Measurements from ENCODE around the gene RGPD6. TPM values are rescaled to one million over a fixed set of nuclear protein-coding genes. Genes with fewer than 3 reads are reported as not detected.
"Not testable (repeated sequence)": the region's sequence is repeated elsewhere in the genome, so short reads cannot be mapped to it uniquely, and the experiment has no call there.

Gene RGPD6
- total RNA-seq, 1 donor from 2014 or later: 11.5 TPM

- H3K9me3 ChIP-seq (replicated peaks); H3K4me3 ChIP-seq: not testable (repeated sequence)
Measured at GRCh38 chr2:110472171-110473058, 104.6 kb downstream of the RGPD6 start, which contains the start of gene LIMS4. Gene LIMS4, minus strand, starts transcription at chr2:110472816. Its CDS starts 38 bp downstream, at chr2:110472778.

GRCh38 chr2:110468921-110469320 lies 108.1 kb downstream of the RGPD6 start:
- intact Hi-C loops (cut with micrococcal nuclease); H3K36me3 ChIP-seq; H3K27ac ChIP-seq (replicated peaks); H3K4me1 ChIP-seq; H3K27me3 ChIP-seq (ENCODE audit: low read depth); H3K4me3 ChIP-seq; DNase-seq; H3K9me3 ChIP-seq (replicated peaks): not testable (repeated sequence)

More at GRCh38 chr2:110472171-110473058, 104.6 kb downstream of the RGPD6 start, which contains the start of gene LIMS4:
- H3K27ac ChIP-seq (replicated peaks); H3K27me3 ChIP-seq (ENCODE audit: low read depth); H3K36me3 ChIP-seq; H3K4me1 ChIP-seq; DNase-seq; intact Hi-C loops (cut with micrococcal nuclease): not testable (repeated sequence)

GRCh38 chr2:110465312-110465711 lies 111.7 kb downstream of the RGPD6 start:
- intact Hi-C loops (cut with micrococcal nuclease); H3K27ac ChIP-seq (replicated peaks); H3K4me3 ChIP-seq; H3K9me3 ChIP-seq (replicated peaks); DNase-seq; H3K36me3 ChIP-seq; H3K4me1 ChIP-seq; H3K27me3 ChIP-seq (ENCODE audit: low read depth): not testable (repeated sequence)

Other genes with a start within 250 kb of the RGPD6 start
- 2.1 TPM for gene LIMS4, start 104.4 kb downstream of the RGPD6 start, total RNA-seq
- gene BUB1, start 100.8 kb upstream of the RGPD6 start, total RNA-seq: 0.66 TPM
- not detected for gene ACOXL, start 155.4 kb upstream of the RGPD6 start, total RNA-seq